DND-41 (cell line): ENCODE results near the gene BAZ2A.
A peak's percentile ranks its signal among the peaks of the same experiment; 100 is the strongest.

Experiments
- ATAC-seq: fragments of 200-7000 bp; cut with Tn5 transposase; 3 replicates; pipeline ENCODE4 v1.9.1; 2021; ENCODE audit warnings: low read depth; ENCODE audit not compliant: insufficient read depth
- DNase-seq: peaks from one replicate; pipeline ENCODE4 v3.0.0-alpha.2; 2020
- H2AFZ ChIP-seq: 2 replicates; pipeline ENCODE4 v1.6.0; 2012; ENCODE audit warnings: low read depth, low read length
- H3K27ac ChIP-seq: 2 replicates; pipeline ENCODE4 v1.5.1; 2012; ENCODE audit warnings: low read length, inconsistent platforms
- H3K27me3 ChIP-seq: fragments of 200-600 bp; sonication (generic); 2 replicates; pipeline ENCODE4 v1.6.0; 2012; ENCODE audit warnings: low read length, mild to moderate bottlenecking, inconsistent platforms; ENCODE audit not compliant: insufficient read depth, poor library complexity
- H3K36me3 ChIP-seq: 2 replicates; pipeline ENCODE4 v1.5.1; 2012; ENCODE audit warnings: low read length, inconsistent platforms; ENCODE audit not compliant: insufficient read depth
- H3K4me1 ChIP-seq: 2 replicates; pipeline ENCODE4 v1.5.1; 2012; ENCODE audit warnings: mild to moderate bottlenecking, low read length; ENCODE audit not compliant: insufficient read depth
- H3K4me2 ChIP-seq: 2 replicates; pipeline ENCODE4 v1.6.0; 2012; ENCODE audit warnings: mild to moderate bottlenecking, moderate library complexity, low read length, inconsistent platforms; ENCODE audit not compliant: insufficient read depth
- H3K4me3 ChIP-seq, 2 experiments: fragments of 200-600 bp in 1 of 2; shearing (Covaris generic) in 1 of 2; 2 replicates each; pipeline ENCODE4 v1.5.1; 2012 to 2016; ENCODE audit warnings: inconsistent platforms in 2 of 2, low read length in 2 of 2, mild to moderate bottlenecking in 2 of 2, low read depth in 1 of 2, moderate library complexity in 1 of 2
- H3K79me2 ChIP-seq: 2 replicates; pipeline ENCODE4 v1.6.0; 2012; ENCODE audit warnings: low read length, inconsistent platforms; ENCODE audit not compliant: insufficient read depth
- H3K9ac ChIP-seq: 2 replicates; pipeline ENCODE4 v1.6.0; 2012; ENCODE audit warnings: low read depth, mild to moderate bottlenecking, inconsistent platforms, low read length, moderate library complexity
- H3K9me3 ChIP-seq: 2 replicates; pipeline ENCODE4 v1.5.1; 2012; ENCODE audit warnings: low read length, moderate library complexity, mild to moderate bottlenecking, inconsistent platforms; ENCODE audit not compliant: insufficient read depth, severe bottlenecking
- H4K20me1 ChIP-seq: 2 replicates; pipeline ENCODE4 v1.6.0; 2012; ENCODE audit warnings: low read length; ENCODE audit not compliant: insufficient read depth
- EZH2 ChIP-seq: IDR thresholded peaks from 3 replicates; pipeline ENCODE4 v1.6.1; 2012; ENCODE audit warnings: borderline replicate concordance, low read depth, mild to moderate bottlenecking, moderate library complexity, low read length, inconsistent platforms; ENCODE audit not compliant: severe bottlenecking
- TF ChIP-seq, protein P1 (sequence below): IDR thresholded peaks from 2 replicates; pipeline ENCODE4 v1.5.1; 2012; ENCODE audit warnings: borderline replicate concordance, low read length, moderate library complexity, mild to moderate bottlenecking; ENCODE audit not compliant: poor library complexity, severe bottlenecking; ENCODE audit errors: extremely low read depth

Gene BAZ2A

DNA sequence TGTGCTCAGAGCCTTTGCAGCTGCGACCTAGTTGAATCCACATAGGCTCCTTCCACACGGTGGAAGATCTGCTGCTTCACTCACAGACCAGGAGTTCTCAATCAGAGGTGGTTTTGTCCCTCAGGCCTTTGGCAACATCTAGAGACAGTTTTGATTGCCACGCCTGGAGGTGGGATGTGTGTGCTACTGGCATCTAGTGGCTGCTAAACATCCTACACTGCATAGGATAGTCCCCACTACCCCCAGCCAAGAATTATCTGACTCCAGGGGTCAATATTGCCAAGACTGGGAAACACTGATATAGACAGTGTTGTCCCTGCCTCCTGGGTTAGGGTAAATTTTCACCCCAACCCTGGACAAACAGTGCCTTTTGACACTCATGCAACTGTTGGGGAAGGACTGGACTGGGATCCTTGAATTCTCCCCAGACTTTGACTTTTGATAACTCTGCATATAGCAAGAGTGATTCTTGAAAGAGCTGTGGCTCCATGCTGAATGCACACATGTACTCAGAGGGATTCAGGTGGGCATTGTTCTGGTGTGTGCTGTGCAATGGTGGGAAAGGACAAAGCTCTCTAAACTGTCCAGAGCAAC is 39.8 kb downstream of the BAZ2A start:
- Histone ChIP-seq H3K9me3 (no peaks in the 10 kb centered on the region), H3K27ac (no peak overlapping the region), H3K4me2 (no peak overlapping the region), H3K9ac (no peak overlapping the region), H3K4me3 (no peak overlapping the region), H4K20me1 (0 out of 2 replicates have a peak, but pooled peaks cover 3% of the 10 kb centered on the region), H3K27me3 (no peaks in the 10 kb centered on the region), H2AFZ (no peak overlapping the region), H3K4me1 (no peaks in the 10 kb centered on the region), H3K36me3 (peaks cover 9% of the 10 kb centered on the region; the same call in 1 of the 2 replicates), H3K79me2 (no peaks in the 10 kb centered on the region)
- peak; percentile 77 for ATAC-seq
- no peak for TF ChIP-seq EZH2
- TF ChIP-seq, protein P1, sequence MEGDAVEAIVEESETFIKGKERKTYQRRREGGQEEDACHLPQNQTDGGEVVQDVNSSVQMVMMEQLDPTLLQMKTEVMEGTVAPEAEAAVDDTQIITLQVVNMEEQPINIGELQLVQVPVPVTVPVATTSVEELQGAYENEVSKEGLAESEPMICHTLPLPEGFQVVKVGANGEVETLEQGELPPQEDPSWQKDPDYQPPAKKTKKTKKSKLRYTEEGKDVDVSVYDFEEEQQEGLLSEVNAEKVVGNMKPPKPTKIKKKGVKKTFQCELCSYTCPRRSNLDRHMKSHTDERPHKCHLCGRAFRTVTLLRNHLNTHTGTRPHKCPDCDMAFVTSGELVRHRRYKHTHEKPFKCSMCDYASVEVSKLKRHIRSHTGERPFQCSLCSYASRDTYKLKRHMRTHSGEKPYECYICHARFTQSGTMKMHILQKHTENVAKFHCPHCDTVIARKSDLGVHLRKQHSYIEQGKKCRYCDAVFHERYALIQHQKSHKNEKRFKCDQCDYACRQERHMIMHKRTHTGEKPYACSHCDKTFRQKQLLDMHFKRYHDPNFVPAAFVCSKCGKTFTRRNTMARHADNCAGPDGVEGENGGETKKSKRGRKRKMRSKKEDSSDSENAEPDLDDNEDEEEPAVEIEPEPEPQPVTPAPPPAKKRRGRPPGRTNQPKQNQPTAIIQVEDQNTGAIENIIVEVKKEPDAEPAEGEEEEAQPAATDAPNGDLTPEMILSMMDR, result peak; percentile 64
- DNase-seq, result peak; percentile 43

DNA sequence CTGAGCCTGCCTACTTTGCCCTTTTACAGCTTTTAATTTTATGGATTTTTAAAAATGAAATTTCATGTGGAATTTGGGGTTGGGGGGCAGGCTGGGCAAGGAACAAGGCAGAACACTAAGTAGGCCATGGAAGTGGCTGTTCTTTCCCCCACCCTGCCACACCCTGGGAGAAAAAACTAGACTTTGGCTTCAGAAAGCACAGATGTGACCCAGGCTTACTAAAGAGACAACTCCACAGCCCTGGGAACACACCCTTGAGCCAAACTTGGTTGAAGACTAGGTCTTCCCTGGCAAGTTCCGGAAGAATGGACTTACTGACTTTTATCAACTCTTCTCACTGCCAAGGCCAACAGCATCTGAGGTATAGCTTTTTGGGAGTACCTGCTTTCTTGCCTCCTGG is 40.3 kb downstream of the BAZ2A start:
- ATAC-seq (no peak), DNase-seq (no peak)
- Histone ChIP-seq H3K9ac (no peak overlapping the region), H2AFZ (no peak overlapping the region), H3K27me3 (no peaks in the 10 kb centered on the region), H3K79me2 (no peaks in the 10 kb centered on the region), H3K27ac (no peak overlapping the region), H3K4me3 (no peak overlapping the region), H3K4me1 (no peaks in the 10 kb centered on the region), H4K20me1 (0 out of 2 replicates have a peak, but pooled peaks cover 3% of the 10 kb centered on the region), H3K36me3 (peaks cover 9% of the 10 kb centered on the region; the same call in 1 of the 2 replicates), H3K4me2 (no peak overlapping the region), H3K9me3 (no peaks in the 10 kb centered on the region)
- no peak for TF ChIP-seq EZH2
- TF ChIP-seq, protein P1, result no peak

DNA sequence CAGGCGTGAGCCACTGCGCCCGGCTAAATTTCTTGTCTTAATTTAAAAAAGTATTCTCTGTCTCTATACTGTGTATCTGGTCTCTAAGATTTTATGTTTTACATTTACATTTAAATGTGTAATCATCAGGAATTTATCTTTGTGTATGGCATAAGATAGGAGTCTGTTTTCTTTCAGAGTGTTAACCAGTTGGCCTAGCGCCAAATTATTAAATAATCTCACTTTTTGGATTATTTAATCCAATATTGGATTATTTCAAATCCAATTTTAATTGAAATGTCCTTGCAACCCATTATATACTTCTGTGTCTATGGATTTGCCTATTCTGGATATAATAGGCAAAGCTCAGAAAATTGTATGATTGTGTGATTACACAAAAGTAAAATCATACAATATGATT is 45.0 kb downstream of the BAZ2A start:
- DNase-seq (no peak), ATAC-seq (no peak)
- Histone ChIP-seq H4K20me1 (no peaks in the 10 kb centered on the region), H3K4me2 (no peak overlapping the region), H3K36me3 (peaks cover 9% of the 10 kb centered on the region; the same call in 1 of the 2 replicates), H2AFZ (no peak overlapping the region), H3K4me3 (no peak overlapping the region), H3K79me2 (no peaks in the 10 kb centered on the region), H3K27me3 (no peaks in the 10 kb centered on the region), H3K4me1 (peaks cover 19% of the 10 kb centered on the region), H3K9ac (no peak overlapping the region), H3K27ac (no peak overlapping the region), H3K9me3 (no peaks in the 10 kb centered on the region)
- no peak for TF ChIP-seq EZH2
- TF ChIP-seq, protein P1, result no peak
